SW480 (cell line): Measurements from ENCODE around the gene ZMYND10.
"Not testable (repeated sequence)": the region's sequence is repeated elsewhere in the genome, so short reads cannot be mapped to it uniquely, and the experiment has no call there.

Source experiments
- DNase-seq: peaks from one replicate; pipeline ENCODE4 v3.0.0-alpha.2; 2016; ENCODE audit warnings: low spot score

ZMYND10 gene

GRCh38 chr3:50325113-50325480 lies 20.4 kb downstream of the ZMYND10 start:
- no peak for DNase-seq

GRCh38 chr3:50324351-50325112 lies 21.0 kb downstream of the ZMYND10 start:
- DNase-seq: peak; percentile 63

GRCh38 chr3:50323614-50324199 lies 21.8 kb downstream of the ZMYND10 start:
- no peak for DNase-seq

- DNase-seq: no peak
Measured at GRCh38 chr3:50323092-50323600, 22.4 kb downstream of the ZMYND10 start.

- DNase-seq: no peak
Measured at GRCh38 chr3:50322386-50323091, 23.0 kb downstream of the ZMYND10 start, which contains the start of gene HYAL2. HYAL2 (minus strand) TSS chr3:50322745; CDS start chr3:50320489, 2,256 bp downstream.

- DNase-seq: no peak
Measured at GRCh38 chr3:50322115-50322385, 23.5 kb downstream of the ZMYND10 start.

GRCh38 chr3:50321336-50322114 lies 24.0 kb downstream of the ZMYND10 start:
- DNase-seq: peak; percentile 89

- no peak for DNase-seq
Measured at GRCh38 chr3:50320853-50321335, 24.6 kb downstream of the ZMYND10 start.

- DNase-seq: no peak
Measured at GRCh38 chr3:50319894-50320625, 25.5 kb downstream of the ZMYND10 start.

GRCh38 chr3:50319181-50319893 lies 26.2 kb downstream of the ZMYND10 start:
- no peak for DNase-seq

- no peak for DNase-seq
Measured at GRCh38 chr3:50318615-50319014, 26.9 kb downstream of the ZMYND10 start.

- DNase-seq: no peak
Measured at GRCh38 chr3:50318163-50318562, 27.4 kb downstream of the ZMYND10 start.

- DNase-seq: peak; percentile 88
Measured at GRCh38 chr3:50317300-50317699, 28.2 kb downstream of the ZMYND10 start.

GRCh38 chr3:50316657-50317242 lies 28.8 kb downstream of the ZMYND10 start:
- peak; percentile 95 for DNase-seq

- DNase-seq: no peak
Measured at GRCh38 chr3:50314816-50315215, 30.7 kb downstream of the ZMYND10 start.

GRCh38 chr3:50314342-50314741 lies 31.2 kb downstream of the ZMYND10 start:
- DNase-seq: no peak

- not testable (repeated sequence) for DNase-seq
Measured at GRCh38 chr3:50312041-50312440, 33.5 kb downstream of the ZMYND10 start.

- no peak for DNase-seq
Measured at GRCh38 chr3:50304601-50305000, 40.9 kb downstream of the ZMYND10 start.

- peak; percentile 60 for DNase-seq
Measured at GRCh38 chr3:50303013-50303815, 42.3 kb downstream of the ZMYND10 start, which contains the start of gene HYAL1. HYAL1 (minus strand) TSS chr3:50303574; CDS start chr3:50302956, 618 bp downstream.
